ENCODE data around the gene CENPP. TPM values are rescaled to one million over a fixed set of nuclear protein-coding genes. Genes with fewer than 3 reads are reported as not detected.
A peak's percentile ranks its signal among the peaks of the same experiment; 100 is the strongest.

The CENPP gene
- total RNA-seq, 1 donor: 5.4 TPM

DNA sequence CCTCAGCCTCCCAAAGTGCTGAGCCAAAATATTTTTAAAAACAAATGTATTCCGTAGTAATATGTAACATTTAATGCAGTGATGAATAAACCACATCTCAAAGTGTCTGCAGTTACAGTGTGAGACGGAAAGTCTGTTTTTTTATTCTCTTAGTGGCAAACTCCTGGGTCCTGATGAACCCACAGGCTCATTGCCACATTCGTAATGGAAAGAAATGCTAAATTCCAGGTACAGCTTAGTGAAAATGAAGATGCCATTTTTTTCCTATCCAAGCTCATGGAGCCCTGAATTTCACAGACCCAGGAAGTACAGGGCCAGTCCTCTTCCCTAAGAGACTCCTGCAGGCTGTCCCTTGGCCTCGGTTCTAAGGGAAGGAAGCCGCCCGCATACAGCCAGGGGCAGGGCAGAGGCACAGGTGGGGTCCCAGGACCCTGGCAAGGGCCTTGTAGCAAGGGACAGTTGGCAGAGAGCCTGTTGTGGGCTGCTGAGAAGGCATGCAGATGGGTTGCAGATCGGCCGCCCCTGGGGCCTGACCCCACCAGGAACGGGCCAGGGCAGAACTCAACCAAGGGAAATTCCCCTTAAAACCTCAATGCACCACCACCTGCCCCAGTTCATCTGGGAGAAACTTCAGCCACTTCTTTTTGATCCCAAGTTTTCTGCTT lies 308.0 kb downstream of the CENPP start:
- Histone ChIP-seq H3K36me3 (ENCODE audit: insufficient read depth, low read length) (peaks cover 88% of the 10 kb centered on the region), H3K27ac (ENCODE audit: low read depth, low read length) (no peak overlapping the region)

DNA sequence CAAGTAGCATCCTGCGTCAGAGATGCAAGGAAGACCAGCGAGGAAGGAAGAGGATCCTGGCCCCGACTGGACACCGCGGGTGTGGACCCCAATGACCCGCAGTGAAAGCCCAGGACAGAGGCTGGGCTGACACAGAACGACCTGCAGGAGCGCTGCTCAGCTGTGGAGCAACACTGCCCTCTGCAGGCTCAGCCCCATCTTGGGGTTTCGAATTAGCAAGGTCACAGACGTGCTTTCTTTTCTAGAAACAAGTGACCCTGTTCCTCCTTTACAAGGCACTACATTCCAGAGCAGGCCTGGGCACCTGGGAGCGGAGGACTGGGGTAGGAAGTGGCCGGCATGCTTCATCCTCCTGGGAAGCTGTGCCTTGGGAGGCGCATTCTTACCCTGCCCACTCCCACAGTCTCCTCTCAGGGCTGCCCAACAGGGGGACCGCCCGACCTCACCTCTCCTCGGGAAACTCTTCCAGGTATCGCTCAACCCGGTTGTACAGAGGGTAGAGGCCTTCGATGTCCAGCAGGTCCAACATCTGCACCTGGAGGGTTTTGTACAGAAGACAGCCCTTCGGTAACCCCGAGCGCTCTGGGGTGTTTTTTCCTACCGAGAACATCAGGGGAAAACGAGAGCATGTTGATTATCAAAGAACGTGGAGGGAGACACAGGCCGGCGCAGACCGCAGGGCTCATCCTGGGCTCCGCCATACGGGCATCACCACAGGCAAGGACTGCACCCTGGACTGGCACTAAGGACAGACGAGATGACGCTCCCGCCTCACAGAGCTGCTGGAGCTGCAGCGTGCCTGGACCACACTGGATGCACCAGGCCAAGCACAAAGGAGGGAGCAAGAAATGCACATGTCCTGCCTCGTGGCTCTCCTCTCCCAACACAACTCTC lies 309.2 kb downstream of the CENPP start:
- H3K4me2 ChIP-seq (ENCODE audit: insufficient read depth, low read length): peak overlapping the region; percentile 31
- H3K27me3 ChIP-seq (ENCODE audit: insufficient read depth, low read length): no peaks in the 10 kb centered on the region
- no peaks in the 10 kb centered on the region for H3K79me2 ChIP-seq (ENCODE audit: insufficient read depth, low read length)
- no peak overlapping the region for H3K4me3 ChIP-seq (ENCODE audit: insufficient read depth, low read length)
- H3K36me3 ChIP-seq (ENCODE audit: insufficient read depth, low read length): peaks cover 85% of the 10 kb centered on the region
- no peaks in the 10 kb centered on the region for H4K20me1 ChIP-seq (ENCODE audit: insufficient read depth, low read length)
- TF ChIP-seq CTCF (IDR thresholded peaks at IDR 0.05; ENCODE audit: extremely low read depth, low read depth, low read length): peak; percentile 96
- H3K4me1 ChIP-seq (ENCODE audit: insufficient read depth, low read length): no peaks in the 10 kb centered on the region
- H3K9me3 ChIP-seq (ENCODE audit: low read depth, low read length): no peaks in the 10 kb centered on the region
- no peak overlapping the region for H3K27ac ChIP-seq (ENCODE audit: low read depth, low read length)
- no peak overlapping the region for H2AFZ ChIP-seq (ENCODE audit: low read length)
- DNase-seq (ENCODE audit: insufficient read length, low spot score, missing footprints): peak; percentile 96

More for the DNA sequence above, 308.0 kb downstream of the CENPP start:
- Histone ChIP-seq H3K27me3 (ENCODE audit: insufficient read depth, low read length) (no peaks in the 10 kb centered on the region), H3K9me3 (ENCODE audit: low read depth, low read length) (no peaks in the 10 kb centered on the region), H3K4me2 (ENCODE audit: insufficient read depth, low read length) (no peak overlapping the region), H3K4me1 (ENCODE audit: insufficient read depth, low read length) (no peaks in the 10 kb centered on the region), H3K79me2 (ENCODE audit: insufficient read depth, low read length) (no peaks in the 10 kb centered on the region), H2AFZ (ENCODE audit: low read length) (no peak overlapping the region), H3K4me3 (ENCODE audit: insufficient read depth, low read length) (no peak overlapping the region), H4K20me1 (ENCODE audit: insufficient read depth, low read length) (no peaks in the 10 kb centered on the region)
- TF ChIP-seq CTCF (IDR thresholded peaks at IDR 0.05; ENCODE audit: extremely low read depth, low read depth, low read length): no peak
- no peak for DNase-seq (ENCODE audit: insufficient read length, low spot score, missing footprints)

GRCh38 chr9:92635760-92636159 lies 310.0 kb downstream of the CENPP start:
- Histone ChIP-seq H3K27me3 (ENCODE audit: insufficient read depth, low read length) (no peaks in the 10 kb centered on the region), H4K20me1 (ENCODE audit: insufficient read depth, low read length) (no peaks in the 10 kb centered on the region), H3K4me1 (ENCODE audit: insufficient read depth, low read length) (no peaks in the 10 kb centered on the region), H2AFZ (ENCODE audit: low read length) (no peak overlapping the region), H3K36me3 (ENCODE audit: insufficient read depth, low read length) (peaks cover 78% of the 10 kb centered on the region), H3K27ac (ENCODE audit: low read depth, low read length) (no peak overlapping the region), H3K4me2 (ENCODE audit: insufficient read depth, low read length) (no peak overlapping the region), H3K79me2 (ENCODE audit: insufficient read depth, low read length) (no peaks in the 10 kb centered on the region), H3K9me3 (ENCODE audit: low read depth, low read length) (no peaks in the 10 kb centered on the region), H3K4me3 (ENCODE audit: insufficient read depth, low read length) (no peak overlapping the region)
- no peak for TF ChIP-seq CTCF (IDR thresholded peaks at IDR 0.05; ENCODE audit: extremely low read depth, low read depth, low read length)
- DNase-seq (ENCODE audit: insufficient read length, low spot score, missing footprints): no peak

GRCh38 chr9:92636627-92637026 lies 310.9 kb downstream of the CENPP start:
- Histone ChIP-seq H4K20me1 (ENCODE audit: insufficient read depth, low read length) (peaks cover under 1% of the 10 kb centered on the region), H3K27ac (ENCODE audit: low read depth, low read length) (no peak overlapping the region), H3K36me3 (ENCODE audit: insufficient read depth, low read length) (peaks cover 78% of the 10 kb centered on the region), H3K4me2 (ENCODE audit: insufficient read depth, low read length) (no peak overlapping the region), H3K27me3 (ENCODE audit: insufficient read depth, low read length) (no peaks in the 10 kb centered on the region), H3K4me1 (ENCODE audit: insufficient read depth, low read length) (no peaks in the 10 kb centered on the region), H3K79me2 (ENCODE audit: insufficient read depth, low read length) (no peaks in the 10 kb centered on the region), H2AFZ (ENCODE audit: low read length) (no peak overlapping the region), H3K4me3 (ENCODE audit: insufficient read depth, low read length) (no peak overlapping the region), H3K9me3 (ENCODE audit: low read depth, low read length) (no peaks in the 10 kb centered on the region)
- DNase-seq (ENCODE audit: insufficient read length, low spot score, missing footprints): no peak
- TF ChIP-seq CTCF (IDR thresholded peaks at IDR 0.05; ENCODE audit: extremely low read depth, low read depth, low read length): no peak

All from osteoblast (primary cell).